HG03196 (cell line): ENCODE measurements around the gene FBXW12.

Experiments used
- ATAC-seq: cut with Tn5 transposase; IDR thresholded peaks from one replicate; pipeline ENCODE4 v1.9.1; 2021; ENCODE audit not compliant: unreplicated experiment

The FBXW12 gene

DNA sequence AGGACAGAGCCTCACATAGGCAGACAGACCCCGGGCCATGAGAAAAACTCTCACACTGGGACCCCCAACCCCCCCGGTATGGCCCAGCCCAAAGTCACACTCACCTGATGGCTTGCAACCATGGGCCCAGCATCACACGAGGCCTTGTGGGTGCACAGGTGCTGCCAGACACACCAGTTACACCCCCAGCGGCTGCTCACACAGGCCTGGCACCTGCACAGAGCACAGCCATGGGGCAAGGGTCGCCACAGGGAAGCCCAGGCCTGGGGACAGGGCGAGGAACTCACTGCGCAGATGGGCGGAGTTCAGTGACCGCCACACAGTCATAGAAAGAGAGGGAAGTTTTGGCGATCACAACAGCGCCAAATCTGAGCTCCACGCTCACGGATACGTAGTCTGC, 48.5 kb downstream of the FBXW12 start:
- ATAC-seq = no peak

DNA sequence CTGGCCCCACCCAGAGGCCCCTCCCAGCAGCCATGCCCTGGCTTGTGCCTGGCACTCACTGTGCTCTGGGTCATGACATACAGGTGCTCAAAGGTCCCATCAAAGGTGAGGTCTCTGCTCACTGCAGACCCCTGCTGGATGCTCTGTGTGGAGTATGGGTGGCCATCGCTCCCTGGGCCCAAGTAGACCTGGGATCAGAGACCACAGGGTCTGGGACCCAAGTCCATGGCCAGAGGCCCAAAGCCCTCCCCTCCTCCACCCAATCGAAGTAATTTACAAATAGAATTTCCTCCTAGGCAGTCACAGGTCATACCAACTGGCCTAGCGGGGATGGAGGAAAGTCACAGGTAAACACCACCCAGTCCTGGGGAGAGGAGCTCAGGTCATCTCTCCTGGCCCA, 50.3 kb downstream of the FBXW12 start:
- no peak for ATAC-seq

DNA sequence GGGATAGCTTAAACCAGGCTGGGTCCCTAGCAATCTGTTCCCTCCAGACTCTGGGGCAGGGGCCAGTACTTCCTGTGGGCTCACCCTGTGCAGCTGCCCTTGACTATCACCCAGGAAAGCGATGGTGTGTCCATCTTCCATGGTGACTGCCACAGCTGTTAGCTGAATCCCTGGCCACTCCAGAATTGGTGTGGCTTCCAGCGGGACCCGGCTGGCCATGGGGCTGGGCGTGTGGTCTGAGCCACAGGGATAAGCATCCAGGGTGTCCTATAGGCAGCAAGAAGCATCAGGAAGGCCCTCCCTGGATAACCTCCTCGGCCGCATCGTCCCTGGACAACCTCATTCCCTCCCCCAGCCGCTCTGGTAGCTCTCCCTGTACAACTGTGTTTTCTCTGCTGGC, 50.7 kb downstream of the FBXW12 start:
- no peak for ATAC-seq

DNA sequence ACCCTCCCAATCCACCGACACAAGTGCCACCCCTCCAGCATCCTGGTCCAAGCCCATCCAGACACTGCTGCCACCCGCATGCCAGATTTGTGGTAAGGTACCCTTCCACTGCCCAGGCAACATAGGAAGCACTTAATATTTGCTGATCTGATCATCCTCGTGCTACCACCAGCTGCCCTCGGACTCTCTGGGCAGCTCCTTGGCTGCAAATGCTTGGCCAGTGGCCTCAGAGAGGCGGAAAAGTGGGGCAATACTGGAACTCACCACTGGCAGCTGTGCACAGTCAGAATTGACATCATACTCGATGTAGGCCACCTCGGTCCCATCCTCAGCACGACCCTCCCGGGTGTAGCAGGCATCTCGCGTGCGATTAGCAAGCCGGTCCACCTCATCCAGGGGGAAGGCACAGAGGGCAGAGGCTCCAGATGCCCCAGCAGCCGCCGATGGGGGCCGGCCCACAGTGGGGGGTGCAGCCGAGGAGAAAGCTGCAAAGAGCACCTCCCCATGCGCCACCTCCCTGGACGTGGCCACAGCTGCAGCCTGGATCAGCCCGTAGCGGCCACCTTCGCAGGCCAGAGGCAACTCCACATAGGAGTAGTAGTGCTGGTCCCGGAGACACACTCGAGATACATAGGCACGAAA, 51.3 kb downstream of the FBXW12 start:
- no peak for ATAC-seq

DNA sequence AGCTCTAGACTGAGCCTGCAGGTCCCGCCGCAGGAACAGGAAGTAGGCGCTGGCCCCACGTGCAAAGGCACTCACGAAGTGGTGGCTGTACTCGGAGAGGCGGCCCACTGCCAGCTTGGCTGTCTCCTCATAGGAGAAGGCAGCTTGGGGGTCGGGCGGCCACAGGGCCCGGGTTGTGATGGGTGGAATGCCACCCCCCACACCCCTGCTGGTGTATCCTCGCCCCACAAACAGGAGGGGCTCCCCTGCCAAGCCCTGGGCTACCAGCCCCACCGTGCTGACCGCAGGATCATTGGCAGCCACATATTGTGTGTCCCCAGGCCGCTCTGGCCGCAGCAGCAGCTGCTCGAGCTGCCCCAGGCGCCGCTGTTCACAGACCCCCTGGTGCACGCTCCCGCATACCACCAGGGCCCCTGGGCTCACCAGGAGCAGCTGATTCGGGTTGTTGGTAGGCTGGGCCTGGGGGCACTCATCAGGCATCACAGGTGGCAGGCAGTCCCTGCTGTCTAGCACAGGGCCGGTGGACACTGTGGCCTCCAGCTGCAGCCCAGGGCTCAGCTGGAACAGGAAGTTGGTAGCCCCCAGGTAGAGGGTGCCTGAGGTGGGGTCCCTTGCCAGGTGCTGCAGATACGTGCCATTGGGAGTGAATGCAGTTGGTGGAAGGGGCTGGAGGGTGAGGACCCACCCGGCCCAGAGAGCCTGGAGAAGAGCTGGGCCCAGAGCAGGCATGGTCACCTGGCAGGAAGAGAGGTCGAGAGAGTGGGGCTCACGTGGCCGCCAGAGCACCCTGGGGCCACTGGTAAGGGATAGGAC, 52.1 kb downstream of the FBXW12 start:
- ATAC-seq = no peak

DNA sequence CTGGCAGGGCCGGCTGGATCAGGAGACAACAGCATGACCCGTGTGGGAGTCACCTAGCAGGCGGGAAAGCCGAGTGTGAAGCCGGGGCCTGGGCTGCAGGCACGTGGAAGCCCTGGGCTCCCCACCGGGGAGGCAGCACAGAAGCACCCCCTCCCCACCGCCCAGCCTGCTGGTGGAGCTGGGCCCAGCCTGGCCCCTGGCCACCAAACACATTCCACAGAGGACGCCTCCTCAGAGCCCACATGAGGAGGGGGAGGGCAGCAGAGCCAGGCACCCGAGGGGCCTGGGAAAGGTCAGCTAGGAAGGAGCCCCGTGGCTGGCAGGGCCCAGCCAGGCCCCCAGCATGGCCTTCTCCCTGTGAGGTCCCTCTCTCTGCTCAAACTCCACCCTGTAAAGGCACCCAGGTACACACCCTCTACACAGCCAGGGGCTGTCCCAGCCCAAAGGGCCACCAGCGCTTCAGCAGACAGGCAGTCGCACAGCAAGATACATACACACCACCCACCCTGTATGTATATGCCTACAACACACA, 53.3 kb downstream of the FBXW12 start:
- no peak for ATAC-seq

DNA sequence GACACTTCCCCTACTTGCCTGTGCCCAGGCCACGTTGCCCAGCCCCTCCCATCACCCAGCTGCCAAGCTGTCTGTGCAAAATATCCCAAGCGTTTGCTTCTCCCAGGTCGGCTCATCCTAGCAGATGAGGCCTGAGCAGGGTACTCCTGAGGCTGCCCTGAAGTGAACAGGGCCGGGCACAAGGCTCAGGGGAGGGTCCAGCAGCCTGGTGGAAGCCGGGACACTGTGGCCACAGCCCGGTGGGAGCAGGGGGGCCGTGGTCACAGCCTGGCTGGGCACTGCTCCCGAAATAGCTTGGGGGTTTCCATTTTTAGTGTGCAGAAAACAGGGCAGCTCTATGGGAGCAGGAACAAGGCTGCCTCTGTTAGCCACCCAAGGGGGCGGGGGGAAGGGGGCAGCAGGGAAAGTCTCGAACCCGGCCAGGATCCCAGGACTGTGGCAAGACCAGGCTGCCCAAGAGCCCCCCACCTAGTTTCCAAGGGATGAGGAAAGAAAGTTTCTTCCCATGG, 54.4 kb downstream of the FBXW12 start:
- no peak for ATAC-seq

DNA sequence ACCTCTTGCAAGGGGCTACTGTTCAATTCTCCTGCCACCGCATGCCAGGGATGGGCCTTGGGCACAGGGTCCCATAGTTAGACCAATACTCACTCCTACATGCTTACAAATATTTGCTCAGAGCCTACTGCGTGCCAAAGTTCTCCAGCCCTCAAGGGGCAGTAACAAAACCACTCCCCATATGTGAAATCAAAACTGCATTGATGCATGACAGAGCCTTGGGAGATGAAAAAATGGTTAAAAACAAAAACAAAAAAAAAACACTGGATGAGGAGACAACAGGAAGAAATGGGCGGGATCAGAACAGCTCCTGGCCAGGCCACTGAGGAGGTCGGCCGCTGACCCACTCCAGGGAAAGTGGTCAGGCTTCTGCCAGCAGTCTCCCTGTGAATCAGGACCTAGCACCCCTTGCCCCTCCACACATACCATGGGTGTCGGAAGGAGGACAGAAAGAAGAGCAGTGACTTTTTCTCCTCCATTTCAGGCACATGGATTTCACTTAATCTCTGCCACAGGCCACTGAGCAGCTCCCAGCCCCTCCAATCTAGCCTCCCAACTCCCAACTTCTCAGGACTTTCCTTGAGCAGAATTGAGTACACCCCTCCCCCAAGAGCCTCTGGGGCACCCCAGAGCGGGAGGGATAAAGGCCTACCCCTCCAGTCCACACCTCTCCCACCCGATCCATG, 55.1 kb downstream of the FBXW12 start:
- ATAC-seq = no peak

DNA sequence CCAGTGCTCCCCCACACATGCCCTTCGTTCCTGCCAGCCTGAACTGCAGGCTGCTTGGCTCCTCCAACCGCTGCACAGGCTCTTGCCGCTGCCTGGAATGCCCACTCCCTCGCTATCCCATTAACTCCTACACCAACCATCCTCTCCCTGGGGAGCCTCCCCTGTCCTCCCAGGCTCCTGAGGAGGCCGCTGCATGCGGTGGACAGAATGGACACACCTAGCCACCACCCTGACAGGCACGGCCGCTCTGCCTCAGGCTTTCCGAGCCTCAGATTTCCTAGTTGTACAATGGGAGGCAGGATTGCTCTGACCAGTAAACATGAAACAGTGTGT, 55.6 kb downstream of the FBXW12 start:
- ATAC-seq = no peak

DNA sequence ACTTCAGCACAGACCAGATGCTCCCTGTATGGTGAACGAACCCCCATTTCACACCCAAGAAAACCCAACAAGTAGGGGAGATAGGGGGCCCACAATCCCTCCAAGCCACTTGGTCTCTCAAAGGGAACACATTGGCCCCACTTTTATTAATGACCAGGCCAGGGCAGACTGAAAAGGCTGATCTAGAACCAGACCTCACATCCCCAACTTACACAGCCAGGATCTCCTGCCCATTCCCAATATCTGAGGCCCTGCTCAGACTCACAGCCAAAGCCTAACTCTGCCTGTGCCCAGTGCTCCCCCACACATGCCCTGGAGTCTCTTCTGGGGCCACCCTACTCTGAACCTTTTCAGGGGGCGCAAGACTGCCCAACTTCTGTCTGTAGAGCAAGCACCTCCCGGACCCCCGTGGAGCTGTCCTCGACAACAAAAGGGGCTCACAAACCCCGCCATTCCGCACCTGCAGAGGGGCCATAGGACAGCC, 56.1 kb downstream of the FBXW12 start:
- ATAC-seq = no peak

DNA sequence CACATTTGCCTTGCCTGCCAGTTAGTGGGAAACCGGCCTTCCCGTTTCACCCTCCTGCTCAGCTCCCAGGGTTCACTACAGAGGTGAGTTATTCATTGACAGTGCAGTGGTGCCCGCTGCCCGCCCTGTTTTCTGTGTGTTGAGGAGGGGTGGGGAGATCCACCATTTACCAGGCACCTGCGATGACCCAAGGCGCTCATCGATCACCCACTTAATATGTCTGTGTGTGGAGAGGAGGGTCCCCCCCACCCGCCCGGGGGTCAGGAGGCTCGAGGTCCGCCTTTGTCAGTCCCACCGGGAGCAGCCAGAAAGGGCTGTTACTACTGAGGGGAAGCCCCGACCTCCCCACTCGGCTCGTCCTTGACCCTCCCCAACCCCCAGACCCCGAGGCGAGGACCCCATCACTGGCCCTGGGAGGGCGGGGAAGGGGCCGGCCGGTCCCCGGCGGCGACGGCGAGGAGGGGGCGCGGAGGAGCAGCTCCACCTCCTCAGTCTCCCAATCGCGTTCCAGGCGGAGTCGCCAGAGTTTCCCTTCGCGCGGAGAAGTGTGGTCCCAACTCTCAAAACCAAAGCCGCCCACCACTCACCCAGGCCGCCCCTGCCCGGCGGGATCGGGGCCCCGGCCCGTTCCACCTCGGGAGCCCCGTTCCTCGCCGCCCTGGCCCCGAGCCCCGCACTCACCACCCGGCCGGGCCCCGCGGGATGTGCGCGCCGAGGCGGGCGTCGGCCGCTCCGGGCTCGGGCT, 56.7 kb downstream of the FBXW12 start:
- no peak for ATAC-seq

DNA sequence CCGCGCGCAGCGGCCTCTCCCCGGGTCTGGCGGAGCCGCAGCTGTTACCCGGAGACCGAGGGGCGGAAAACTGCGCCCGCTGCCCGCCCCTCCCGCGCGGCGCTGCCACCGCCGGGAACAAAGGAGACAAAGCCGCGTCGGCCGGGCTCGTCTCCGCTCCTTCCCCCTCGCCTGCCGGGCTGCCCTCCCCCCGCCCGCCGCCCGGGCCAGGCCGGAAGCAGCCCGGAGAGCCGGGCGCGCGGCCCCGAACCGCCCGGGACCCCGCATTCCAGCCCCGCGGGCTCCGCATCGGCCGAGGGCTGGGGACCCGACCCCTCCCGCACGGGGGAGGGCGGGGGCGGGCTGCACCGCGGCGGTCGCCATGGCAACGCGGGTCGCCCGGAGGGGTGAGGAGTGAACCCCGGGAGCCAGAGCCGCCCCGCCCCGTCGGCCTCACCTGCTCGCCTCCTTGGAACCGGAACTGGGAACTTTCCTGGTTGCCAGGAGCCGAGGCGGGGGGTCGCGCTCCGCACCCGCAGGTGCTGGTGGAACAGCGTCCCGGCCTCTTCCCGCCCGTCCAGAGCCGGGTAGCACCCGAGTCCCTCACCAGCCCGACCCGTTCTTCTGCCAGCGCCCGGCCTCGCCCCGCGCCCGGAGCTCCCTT, 57.4 kb downstream of the FBXW12 start:
- no peak for ATAC-seq

DNA sequence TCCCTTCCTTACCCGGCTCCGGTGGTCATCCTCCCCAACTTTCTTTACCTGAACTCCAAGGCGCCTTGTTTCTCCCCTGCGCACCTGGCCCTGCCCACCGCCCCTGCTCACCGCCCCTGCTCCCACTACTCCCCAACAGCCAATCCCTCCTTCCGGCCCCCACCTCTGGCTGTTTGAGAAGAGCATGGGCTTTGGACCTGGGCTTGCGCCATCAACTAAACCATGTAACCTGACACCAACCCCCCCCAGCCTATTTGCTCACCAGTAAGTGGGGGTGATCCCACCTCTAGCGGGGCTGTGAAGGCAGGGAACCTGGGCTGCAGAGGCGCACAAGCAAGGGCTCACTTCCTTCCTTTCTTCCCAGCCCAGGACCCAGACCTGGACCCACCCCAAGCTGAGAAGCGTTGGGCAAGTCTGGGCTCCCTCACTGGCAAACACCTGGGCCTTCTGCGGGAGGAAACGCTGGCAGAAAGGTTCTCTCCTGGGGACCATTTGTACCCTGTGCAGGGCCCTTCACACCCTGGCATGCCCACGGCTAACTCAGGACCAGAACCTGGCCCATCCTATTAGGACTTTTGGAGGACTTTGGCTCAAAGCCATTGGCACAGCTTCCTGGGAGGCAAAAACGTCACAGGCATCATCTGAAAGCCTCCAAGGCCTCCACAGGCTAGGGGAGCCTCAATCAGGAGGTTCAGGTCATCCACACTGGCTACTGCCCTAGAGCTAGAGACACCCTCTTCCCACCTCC, 58.1 kb downstream of the FBXW12 start, which contains the start of gene PLXNB1:
PLXNB1 (minus strand) TSS at position 127 of the 748 bp plus-strand sequence. CDS start 5,475 bp downstream, outside the sequence.
- ATAC-seq = no peak

DNA sequence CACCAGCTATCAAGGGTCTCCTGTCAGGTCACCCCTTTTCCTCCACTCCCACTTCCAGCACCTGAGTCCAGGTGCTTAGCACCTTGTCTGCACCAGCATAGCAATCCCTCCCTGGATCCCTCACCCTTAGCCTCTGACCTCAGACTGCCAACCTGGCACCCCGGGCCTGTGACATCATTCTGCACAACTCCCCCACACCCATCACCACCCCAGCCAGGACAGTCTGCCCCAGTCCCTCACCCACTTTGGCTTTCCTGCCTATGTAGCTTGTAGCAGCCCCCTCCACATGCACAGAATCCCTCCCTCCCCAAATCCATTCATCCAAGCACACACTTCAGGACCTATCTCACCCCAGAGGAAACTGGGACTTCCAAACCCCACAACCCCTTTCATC, 58.7 kb downstream of the FBXW12 start:
- ATAC-seq = no peak

DNA sequence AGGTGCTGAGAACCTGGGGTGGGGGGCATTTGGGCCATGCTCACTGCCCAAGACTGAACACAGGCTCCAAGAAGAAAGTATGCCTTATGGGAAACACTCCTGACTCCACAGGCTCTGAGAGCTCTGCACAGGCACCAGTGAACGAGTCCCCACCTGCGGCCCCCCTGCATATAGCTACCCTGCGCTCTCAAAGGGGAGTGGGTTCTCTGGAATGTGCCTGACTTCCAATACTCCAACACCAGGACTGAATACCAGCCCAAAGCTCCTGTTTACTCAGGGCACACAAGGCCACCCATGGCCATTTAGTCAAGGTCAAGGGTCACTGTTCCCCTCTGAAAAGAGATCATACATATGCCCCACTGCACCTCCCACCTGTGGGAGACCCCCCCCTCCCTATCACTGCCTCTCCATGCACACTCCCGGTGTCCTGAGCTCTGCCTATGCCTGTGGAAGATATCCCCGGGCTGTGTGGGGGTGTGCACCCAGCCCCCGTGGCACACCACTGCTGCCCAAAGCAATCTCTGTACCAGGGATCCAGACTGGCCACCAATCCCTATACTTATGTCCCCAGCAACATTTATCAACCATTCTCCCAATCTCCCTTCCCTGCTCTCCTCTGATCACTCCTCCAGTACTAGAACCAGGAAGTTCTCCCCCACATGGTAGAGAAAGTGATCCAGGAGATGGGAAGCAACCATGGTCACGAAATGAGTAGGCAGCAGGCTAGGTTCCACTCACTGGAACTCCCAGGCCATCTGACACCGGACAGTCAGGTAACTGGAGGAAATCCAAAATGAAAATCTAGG, 59.4 kb downstream of the FBXW12 start:
- no peak for ATAC-seq

DNA sequence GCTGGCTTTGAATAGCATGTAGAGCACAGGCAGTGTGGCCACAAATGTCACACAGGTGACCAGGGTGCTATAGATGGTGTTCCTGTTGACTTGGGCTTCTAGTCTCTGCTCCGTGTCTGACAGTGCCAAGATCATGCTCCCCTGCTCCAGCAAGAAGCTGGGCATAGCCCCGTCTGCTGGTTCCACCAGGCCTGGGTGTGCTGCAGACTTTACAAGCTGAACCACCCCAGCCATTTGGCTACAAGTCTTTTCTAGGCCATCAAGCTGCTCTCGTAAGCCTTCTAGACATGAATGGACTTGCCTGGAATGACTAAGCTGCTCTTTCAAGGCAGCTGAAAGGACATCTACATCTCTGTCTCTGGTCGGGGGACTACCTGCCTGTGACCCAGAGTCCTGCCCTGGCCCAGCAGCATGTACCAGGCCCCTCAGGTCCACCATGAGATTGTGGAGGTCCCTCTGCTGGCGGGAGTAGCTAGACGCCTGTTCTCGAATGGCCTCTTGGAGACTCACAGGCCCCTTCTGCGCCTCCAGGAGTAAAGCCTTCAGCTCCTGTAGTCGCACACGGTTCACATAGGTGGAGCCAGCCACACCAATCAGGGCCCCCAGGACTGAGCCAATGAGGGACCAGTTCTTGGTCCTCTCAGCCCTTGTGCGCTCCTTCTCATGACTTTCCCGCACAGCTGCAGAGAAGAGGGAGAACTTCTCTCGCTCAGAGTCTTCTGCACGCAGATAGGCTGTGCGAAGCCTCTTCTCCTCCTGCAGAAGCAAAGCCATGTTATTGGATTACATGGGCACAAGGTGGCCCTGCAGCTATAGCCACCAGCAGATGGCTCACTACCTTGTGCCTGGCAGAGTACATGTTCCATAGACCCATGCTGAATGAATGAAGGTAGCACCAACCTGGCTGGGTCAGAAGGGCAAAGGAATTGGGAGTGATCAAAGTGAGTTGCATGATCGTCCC, 60.7 kb downstream of the FBXW12 start:
- ATAC-seq = no peak

DNA sequence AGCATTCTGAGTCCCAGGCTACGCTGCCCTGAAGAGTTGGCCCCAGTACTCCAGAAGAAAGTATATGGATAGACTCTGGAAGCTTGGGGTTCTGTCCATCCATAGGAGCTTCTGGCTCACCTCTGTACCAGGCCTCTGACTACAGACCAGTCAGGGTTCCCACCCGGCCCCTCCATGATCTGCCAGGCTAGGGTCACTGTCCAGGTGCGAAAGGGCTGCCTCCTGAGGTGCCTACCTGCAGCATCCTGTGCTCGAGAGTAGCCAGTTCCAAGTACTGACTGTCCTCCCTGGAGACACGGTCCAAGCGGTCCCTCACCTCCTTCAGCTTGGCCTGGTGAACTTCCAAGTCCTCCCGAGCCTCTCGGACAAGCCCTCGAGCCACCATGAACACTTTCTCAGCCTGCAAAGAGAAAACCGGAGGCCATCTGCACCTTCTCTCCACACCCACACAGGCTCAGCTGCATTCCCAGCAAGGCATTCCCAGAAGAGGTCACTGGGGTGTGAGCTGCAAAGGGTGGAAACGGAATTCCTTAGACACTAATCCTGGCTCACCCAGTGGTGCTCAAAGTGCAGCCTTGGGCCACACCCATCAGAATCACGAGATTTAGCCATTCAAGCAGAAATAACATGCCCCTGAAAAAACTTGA, 61.6 kb downstream of the FBXW12 start:
- ATAC-seq = no peak
